Naive thymus-derived CD8-positive, alpha-beta T cell (primary cell): Measurements from ENCODE around the gene RND2. TPM values are rescaled to one million over a fixed set of nuclear protein-coding genes. Genes with fewer than 3 reads are reported as not detected.

ENCODE experiments used
- ATAC-seq, 2 donors: fragments of 150-1000 bp; cut with Tn5 transposase in 1 of 2; sonication (Bioruptor Pico), chemical (Tn5 transposase) in 1 of 2; 1 replicate in 1 of 2; 2 replicates in 1 of 2; pipeline ENCODE4 v1.10.0; 2021; ENCODE audit warnings: mild to moderate bottlenecking in 2 of 2, moderate library complexity in 2 of 2
- POLR2A ChIA-PET: fragments of 350-600 bp; sonication (Branson Sonifier 250); formaldehyde crosslinking; loops from one replicate; lab custom pipeline; 2021; ENCODE audit warnings: antibody characterized with exemption; lab: Charles Lee
- DNase-seq, 10 donors: peaks; one replicate each; pipeline versions ENCODE4 v3.0.0 to v3.0.0-alpha.2; 2020 to 2022
- H3K27ac Mint-ChIP-seq, 10 donors: one replicate each; pipeline ENCODE4 v1.8.0; 2020 to 2022; ENCODE audit warnings: mild to moderate bottlenecking in 10 of 10, mixed read lengths in 10 of 10, moderate library complexity in 4 of 10, inconsistent platforms in 1 of 10
- H3K27me3 Mint-ChIP-seq, 5 donors: one replicate each; pipeline ENCODE4 v1.8.0; 2021 to 2022; ENCODE audit warnings: mixed read lengths in 5 of 5
- H3K36me3 Mint-ChIP-seq, 3 donors: one replicate each; pipeline ENCODE4 v1.8.0; 2020 to 2022; ENCODE audit warnings: mixed read lengths in 3 of 3, mild to moderate bottlenecking in 2 of 3, inconsistent platforms in 1 of 3
- H3K4me1 Mint-ChIP-seq, 4 donors: one replicate each; pipeline ENCODE4 v1.8.0; 2021 to 2022; ENCODE audit warnings: mixed read lengths in 4 of 4
- H3K4me3 Mint-ChIP-seq, 10 donors: one replicate each; pipeline ENCODE4 v1.8.0; 2020 to 2022; ENCODE audit warnings: mild to moderate bottlenecking in 10 of 10, mixed read lengths in 10 of 10, moderate library complexity in 6 of 10, inconsistent platforms in 1 of 10
- H3K9me3 Mint-ChIP-seq, 9 donors: one replicate each; pipeline ENCODE4 v1.8.0; 2020 to 2022; ENCODE audit warnings: mixed read lengths in 9 of 9, mild to moderate bottlenecking in 3 of 9, inconsistent platforms in 1 of 9, moderate library complexity in 1 of 9
- polyA plus RNA-seq, 3 donors: library from polyadenylated mRNA; unstranded; fragments of 300-500 nt; fragmentation: Illumina TruSeq; gene quantifications; one replicate each; pipeline ENCODE4 v1.2.3, GENCODE V29; 2021
- total RNA-seq, 8 experiments: library from RNA in 2 of 8; stranded (reverse) in 2 of 8; gene quantifications; one replicate each; pipeline ENCODE4 v1.2.3 and lab custom pipeline; 2021 to 2026

The RND2 gene
- total and polyA plus RNA-seq, 5 experiments from 2014 or later = 0.08 to 0.16 (median 0.09) TPM; not detected in 2

DNA sequence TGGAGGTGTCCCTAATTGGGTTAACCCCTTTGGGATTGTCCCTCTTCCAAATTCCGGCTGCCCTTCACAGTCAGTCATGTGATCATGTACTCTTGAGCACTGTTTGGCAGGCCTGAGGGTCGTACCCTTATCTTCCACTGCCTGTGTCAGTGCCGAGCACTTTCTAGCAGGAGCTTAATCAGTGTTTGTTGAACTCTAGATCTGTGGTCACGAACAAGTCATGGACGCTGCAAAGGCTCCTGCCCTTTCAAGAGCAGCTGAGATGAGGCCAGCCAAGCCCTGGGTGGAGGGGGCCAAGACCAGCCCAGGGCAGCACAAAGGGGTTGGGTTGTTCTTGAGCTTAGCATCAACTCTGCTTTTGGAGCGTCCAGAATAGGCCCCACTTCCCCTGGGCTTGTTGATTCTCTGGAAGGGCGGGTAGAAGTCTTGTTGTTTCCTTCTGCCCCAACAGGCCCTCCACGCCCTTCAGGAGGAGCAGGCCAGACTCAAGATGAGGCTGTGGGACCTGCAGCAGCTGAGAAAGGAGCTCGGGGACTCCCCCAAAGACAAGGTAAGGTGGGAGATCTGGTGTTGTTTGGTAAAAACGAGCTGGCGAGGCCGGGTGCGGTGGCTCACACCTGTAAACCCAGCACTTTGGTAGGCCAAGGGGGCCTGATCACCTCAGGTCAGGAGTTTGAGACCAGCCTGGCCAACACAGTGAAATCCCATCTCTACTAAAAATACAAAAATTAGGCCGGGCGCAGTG is 13.1 kb upstream of the RND2 start:
- peaks cover 0 to 42% (median 4%) of the 10 kb centered on the region in 3 donors for H3K36me3 Mint-ChIP-seq
- no peaks in the 10 kb centered on the region for H3K27me3 Mint-ChIP-seq
- peak overlapping the region in 2 of 10 donors; percentile 27 to 28 for H3K27ac Mint-ChIP-seq
- DNase-seq (peak in 1 of 10 donors; percentile 52), ATAC-seq (no peak)
- POLR2A ChIA-PET = interaction anchor here (1.3 to 2.2 kb wide), 3 partner anchors 9 to 349 kb away, joined by 3 to 9 read pairs (median 3); partner anchors contain the start of gene VAT1
- H3K9me3 Mint-ChIP-seq = no peaks in the 10 kb centered on the region
- no peak overlapping the region for H3K4me3 Mint-ChIP-seq
- peaks cover 5 to 28% (median 26%) of the 10 kb centered on the region in 4 donors for H3K4me1 Mint-ChIP-seq

GRCh38 chr17:43013296-43013695 is 11.7 kb upstream of the RND2 start:
- peaks cover 0 to 42% (median 4%) of the 10 kb centered on the region in 3 donors for H3K36me3 Mint-ChIP-seq
- no peaks in the 10 kb centered on the region for H3K27me3 Mint-ChIP-seq
- no peak for ATAC-seq
- DNase-seq = no peak
- peaks cover 8 to 27% (median 22%) of the 10 kb centered on the region in 4 donors for H3K4me1 Mint-ChIP-seq
- POLR2A ChIA-PET = interaction anchor here (0.5 to 2.2 kb wide), 4 partner anchors 8 to 347 kb away, joined by 3 to 9 read pairs (median 3); partner anchors contain the start of gene VAT1
- peak overlapping the region in 2 of 10 donors; percentile 43 to 63 for H3K27ac Mint-ChIP-seq
- H3K4me3 Mint-ChIP-seq = no peak overlapping the region
- no peaks in the 10 kb centered on the region for H3K9me3 Mint-ChIP-seq

GRCh38 chr17:43014020-43014648 is 10.9 kb upstream of the RND2 start:
- H3K27ac Mint-ChIP-seq = peak overlapping the region in 3 of 10 donors; percentile 63 to 85 (median 69)

GRCh38 chr17:43014649-43015542 is 10.1 kb upstream of the RND2 start:
- peak overlapping the region in 9 of 10 donors; percentile 54 to 89 (median 69) for H3K27ac Mint-ChIP-seq
- peaks cover 0 to 41% (median 4%) of the 10 kb centered on the region in 3 donors for H3K36me3 Mint-ChIP-seq
- POLR2A ChIA-PET = no interaction called here

More at GRCh38 chr17:43014020-43014648, 10.9 kb upstream of the RND2 start:
- DNase-seq (no peak), ATAC-seq (no peak)
- Mint-ChIP-seq H3K36me3 (peaks cover 0 to 42% (median 4%) of the 10 kb centered on the region in 3 donors), H3K9me3 (no peaks in the 10 kb centered on the region), H3K27me3 (no peaks in the 10 kb centered on the region), H3K4me3 (no peak overlapping the region), H3K4me1 (peaks cover 11 to 35% (median 24%) of the 10 kb centered on the region in 4 donors)
- POLR2A ChIA-PET = no interaction called here

GRCh38 chr17:43015579-43015978 is 9.5 kb upstream of the RND2 start:
- Mint-ChIP-seq H3K27ac (peak overlapping the region in 7 of 10 donors; percentile 3 to 89 (median 64)), H3K4me3 (no peak overlapping the region), H3K36me3 (peaks cover 0 to 35% (median 4%) of the 10 kb centered on the region in 3 donors), H3K9me3 (no peaks in the 10 kb centered on the region), H3K27me3 (no peaks in the 10 kb centered on the region), H3K4me1 (peaks cover 16 to 43% (median 29%) of the 10 kb centered on the region in 4 donors)
- ATAC-seq (no peak), DNase-seq (no peak)
- POLR2A ChIA-PET = no interaction called here

More at GRCh38 chr17:43014649-43015542, 10.1 kb upstream of the RND2 start:
- ATAC-seq (no peak), DNase-seq (no peak)
- Mint-ChIP-seq H3K4me3 (no peak overlapping the region), H3K27me3 (no peaks in the 10 kb centered on the region), H3K9me3 (no peaks in the 10 kb centered on the region), H3K4me1 (peaks cover 17 to 43% (median 30%) of the 10 kb centered on the region in 4 donors)

GRCh38 chr17:43016216-43016615 is 8.8 kb upstream of the RND2 start:
- Mint-ChIP-seq H3K36me3 (peaks cover 0 to 32% (median 4%) of the 10 kb centered on the region in 3 donors), H3K27ac (peak overlapping the region in 7 of 10 donors; percentile 53 to 69 (median 65)), H3K4me1 (peaks cover 17 to 46% (median 31%) of the 10 kb centered on the region in 4 donors), H3K9me3 (no peaks in the 10 kb centered on the region), H3K27me3 (no peaks in the 10 kb centered on the region), H3K4me3 (no peak overlapping the region)
- ATAC-seq (no peak), DNase-seq (no peak)
- POLR2A ChIA-PET = interaction anchor here (0.5 kb wide), 1 partner anchor 20 kb away, joined by 3 read pairs; no protein-coding TSS in a partner anchor

GRCh38 chr17:43018008-43018853 is 6.8 kb upstream of the RND2 start:
- Mint-ChIP-seq H3K4me1 (peaks cover 19 to 50% (median 31%) of the 10 kb centered on the region in 4 donors), H3K36me3 (peaks cover 0 to 17% (median 3%) of the 10 kb centered on the region in 3 donors), H3K27ac (peak overlapping the region; percentile 58 to 89 (median 79)), H3K9me3 (no peaks in the 10 kb centered on the region), H3K4me3 (peak overlapping the region in 2 of 10 donors; percentile 10 to 34), H3K27me3 (no peaks in the 10 kb centered on the region)
- ATAC-seq = peak; percentile 38 to 60
- POLR2A ChIA-PET = interaction anchor here (0.6 to 3.7 kb wide), 4 partner anchors 13 to 37 kb away, joined by 3 to 12 read pairs (median 4); partner anchors contain the start of gene RPL27
- DNase-seq = peak in 7 of 10 donors; percentile 17 to 70 (median 45)

DNA sequence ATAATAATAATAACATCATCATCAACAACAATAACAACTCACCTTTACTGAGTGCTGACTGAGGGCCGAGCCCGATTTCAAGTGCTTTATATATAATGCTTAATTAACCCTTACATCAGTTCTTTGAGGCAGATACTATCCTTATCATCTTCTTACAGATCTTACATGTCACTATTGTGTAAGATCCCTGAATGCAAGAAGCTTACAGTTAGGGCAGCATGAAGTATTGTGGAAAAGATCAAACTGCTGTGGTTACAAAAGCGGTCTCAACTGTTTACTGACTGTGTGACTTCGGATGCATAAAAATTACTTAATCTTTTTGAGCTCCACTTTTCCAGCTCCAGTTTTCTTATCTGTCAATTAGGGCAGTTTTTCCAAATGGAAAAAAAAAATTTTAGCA is 6.1 kb upstream of the RND2 start:
- ATAC-seq = peak; percentile 11 to 38

DNA sequence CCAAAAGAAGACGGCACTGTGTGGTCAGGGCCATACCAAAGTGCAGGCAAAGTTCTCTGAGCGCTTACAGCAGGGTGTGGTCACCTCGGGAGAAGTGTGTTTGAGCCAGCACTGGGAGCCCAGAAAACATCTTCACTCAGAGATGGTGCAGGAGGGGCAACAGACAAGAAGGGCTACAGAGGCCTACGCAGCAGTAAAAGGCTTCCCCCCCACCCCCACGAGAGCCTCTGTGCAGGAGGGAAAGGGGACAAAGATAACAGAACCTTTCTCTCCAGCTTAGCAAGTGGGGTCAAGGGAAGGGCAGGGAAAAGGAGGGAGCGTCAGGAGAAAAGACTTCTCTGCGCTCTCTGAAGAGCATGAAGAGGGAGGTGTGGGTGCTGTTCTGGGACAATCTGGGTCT is 5.6 kb upstream of the RND2 start:
- POLR2A ChIA-PET = interaction anchor here (0.9 to 3.7 kb wide), 5 partner anchors 9 to 21 kb away, joined by 3 to 12 read pairs (median 3); partner anchors contain the start of genes IFI35 and RPL27
- ATAC-seq = no peak
- Mint-ChIP-seq H3K4me1 (peaks cover 21 to 50% (median 35%) of the 10 kb centered on the region in 4 donors), H3K36me3 (peaks cover 0 to 5% (median 0%) of the 10 kb centered on the region in 3 donors), H3K27me3 (no peaks in the 10 kb centered on the region), H3K4me3 (peak overlapping the region in 9 of 10 donors; percentile 18 to 87 (median 66)), H3K9me3 (no peaks in the 10 kb centered on the region), H3K27ac (peak overlapping the region in 8 of 10 donors; percentile 58 to 87 (median 74))
- DNase-seq = no peak

More for the DNA sequence above, 6.1 kb upstream of the RND2 start:
- peak overlapping the region in 7 of 10 donors; percentile 3 to 84 (median 67) for H3K27ac Mint-ChIP-seq
- peaks cover 0 to 10% (median 0%) of the 10 kb centered on the region in 3 donors for H3K36me3 Mint-ChIP-seq
- H3K27me3 Mint-ChIP-seq = no peaks in the 10 kb centered on the region
- H3K4me1 Mint-ChIP-seq = peaks cover 19 to 47% (median 31%) of the 10 kb centered on the region in 4 donors
- no peak overlapping the region for H3K4me3 Mint-ChIP-seq
- no peaks in the 10 kb centered on the region for H3K9me3 Mint-ChIP-seq
- peak in 2 of 10 donors; percentile 20 to 23 for DNase-seq
- POLR2A ChIA-PET = interaction anchor here (0.6 to 3.7 kb wide), 6 partner anchors 8 to 37 kb away, joined by 3 to 12 read pairs (median 3); partner anchors contain the start of genes IFI35 and RPL27

DNA sequence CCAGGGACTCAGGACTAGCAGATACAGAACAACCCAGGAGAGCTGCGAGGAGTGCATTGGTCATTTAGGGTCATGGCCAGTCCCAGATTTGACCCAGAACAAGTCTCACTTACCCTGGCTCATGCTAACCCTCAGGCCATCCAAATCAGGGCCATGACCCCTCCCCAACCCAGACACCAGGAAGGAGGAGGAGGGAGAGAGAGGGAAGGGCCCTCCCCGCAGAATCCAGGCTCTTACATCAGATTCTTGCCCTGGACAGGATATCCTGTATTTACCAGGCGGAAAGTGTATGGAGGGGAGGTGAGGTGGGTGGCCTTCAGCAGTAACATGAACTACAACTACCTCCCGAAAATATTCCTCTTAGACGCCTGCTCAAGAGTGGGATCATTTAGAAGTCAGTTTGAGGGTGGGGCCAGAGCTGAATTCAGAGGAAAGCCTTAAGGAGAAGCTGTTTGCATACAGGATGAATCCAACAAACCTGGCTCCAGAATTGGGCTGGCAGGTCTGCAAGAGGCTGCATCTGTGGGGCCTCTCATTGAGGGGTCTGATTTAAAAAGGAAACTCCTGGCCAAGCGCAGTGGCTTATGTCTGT is 4.9 kb upstream of the RND2 start:
- Mint-ChIP-seq H3K4me3 (peak overlapping the region; percentile 31 to 89 (median 71)), H3K9me3 (no peaks in the 10 kb centered on the region)

More for the DNA sequence above, 4.9 kb upstream of the RND2 start:
- Mint-ChIP-seq H3K27me3 (no peaks in the 10 kb centered on the region), H3K36me3 (no peaks in the 10 kb centered on the region), H3K27ac (peak overlapping the region in 8 of 10 donors; percentile 10 to 87 (median 72)), H3K4me1 (peaks cover 24 to 51% (median 40%) of the 10 kb centered on the region in 4 donors)
- ATAC-seq (no peak), DNase-seq (peak in 1 of 10 donors; percentile 50)
- POLR2A ChIA-PET = interaction anchor here (0.7 to 3.7 kb wide), 5 partner anchors 8 to 319 kb away, joined by 3 to 12 read pairs (median 5); partner anchors contain the start of genes IFI35 and RPL27
